Measurements from ENCODE around the gene SLC8A3. TPM values are rescaled to one million over a fixed set of nuclear protein-coding genes. Genes with fewer than 3 reads are reported as not detected.

The SLC8A3 gene
- total and polyA plus RNA-seq, 2 donors (not counting 3 experiments of a cell fraction or from before 2014, with no cell fraction given) = not detected

GRCh38 chr14:70027785-70028428 lies 160.8 kb downstream of the SLC8A3 start:
- peak; percentile 91 to 92 for TF ChIP-seq CTCF (IDR thresholded peaks at IDR 0.05; ENCODE audit: extremely low read depth in 1 of 2, insufficient read depth in 1 of 2, low read depth in 1 of 2, low read length in 2 of 2)
- no peak for TF ChIP-seq MYC (IDR thresholded peaks at IDR 0.05; ENCODE audit: low read depth, low read length)
- TF ChIP-seq POLR2AphosphoS5 (IDR thresholded peaks at IDR 0.05; ENCODE audit: insufficient read depth, low read depth, low read length) = no peak
- Histone ChIP-seq H3K9ac (replicated peaks; ENCODE audit: extremely low read depth, insufficient read depth, low read length) (no peak overlapping the region), H3K4me3 (replicated peaks in 1 of 3; ENCODE audit: insufficient read depth in 1 of 3, low read depth in 1 of 3, low read length in 3 of 3) (no peak overlapping the region), H3K27me3 (ENCODE audit: control insufficient read depth in 2 of 2, insufficient read depth in 2 of 2, low read length in 2 of 2) (peaks cover 0 to 2% of the 10 kb centered on the region in 2 experiments), H2AFZ (ENCODE audit: low read depth, low read length) (no peak overlapping the region), H3K4me1 (ENCODE audit: control insufficient read depth, extremely low read depth, insufficient read depth, low read length) (no peaks in the 10 kb centered on the region), H3K4me2 (ENCODE audit: insufficient read depth, low read length) (no peak overlapping the region), H3K79me2 (ENCODE audit: control insufficient read depth, insufficient read depth, low read length) (no peaks in the 10 kb centered on the region), H3K9me1 (replicated peaks; ENCODE audit: control insufficient read depth, extremely low read depth, insufficient read depth, low read length) (no peaks in the 10 kb centered on the region), H4K20me1 (replicated peaks; ENCODE audit: control insufficient read depth, extremely low read depth, insufficient read depth, low read length) (no peaks in the 10 kb centered on the region), H3K36me3 (ENCODE audit: control insufficient read depth in 2 of 2, extremely low read depth in 1 of 2, insufficient read depth in 2 of 2, low read length in 2 of 2) (no peaks in the 10 kb centered on the region), H3K9me3 (replicated peaks; ENCODE audit: control insufficient read depth, insufficient read depth, low read length) (no peaks in the 10 kb centered on the region), H3K27ac (ENCODE audit: insufficient read depth, low read depth, low read length) (no peak overlapping the region)
- intact Hi-C loops (cut with micrococcal nuclease) (loop anchor here (1.0 to 5.0 kb wide), 4 partner anchors 151 to 441 kb away; no protein-coding TSS in a partner anchor), dilution Hi-C loops (cut with MboI; ENCODE audit: extremely low pct_ligation_motif_present, low sequenced_read_pairs) (no loop called here)
- BruUV-seq (replicated peaks) = no TSS peak
- POLR2A ChIA-PET = no interaction called here
- DNase-seq (ENCODE audit: low read depth, low spot score) = peak; percentile 56
- CTCF ChIA-PET = interaction anchor here (0.6 to 4.4 kb wide), 83 partner anchors 12 to 540 kb away, joined by 3 to 255 read pairs (median 4); partner anchors contain the start of genes CCDC177 and SMOC1
- FAIRE-seq = peak; percentile 82

- CTCF ChIA-PET = interaction anchor here (1.0 to 2.5 kb wide), 4 partner anchors 9 to 293 kb away, joined by 4 to 12 read pairs (median 7); no protein-coding TSS in a partner anchor
These were observed 164.9 kb downstream of the SLC8A3 start for GRCh38 chr14:70023871-70024270.

More at GRCh38 chr14:70023871-70024270, 164.9 kb downstream of the SLC8A3 start:
- Histone ChIP-seq H3K9ac (replicated peaks; ENCODE audit: extremely low read depth, insufficient read depth, low read length) (no peak overlapping the region), H3K4me2 (ENCODE audit: insufficient read depth, low read length) (no peak overlapping the region), H4K20me1 (replicated peaks; ENCODE audit: control insufficient read depth, extremely low read depth, insufficient read depth, low read length) (no peaks in the 10 kb centered on the region), H3K27ac (ENCODE audit: insufficient read depth, low read depth, low read length) (no peak overlapping the region), H3K9me1 (replicated peaks; ENCODE audit: control insufficient read depth, extremely low read depth, insufficient read depth, low read length) (no peaks in the 10 kb centered on the region), H3K4me1 (ENCODE audit: control insufficient read depth, extremely low read depth, insufficient read depth, low read length) (peaks cover 2% of the 10 kb centered on the region), H2AFZ (ENCODE audit: low read depth, low read length) (no peak overlapping the region), H3K27me3 (ENCODE audit: control insufficient read depth in 2 of 2, insufficient read depth in 2 of 2, low read length in 2 of 2) (peaks cover 0 to 2% of the 10 kb centered on the region in 2 experiments), H3K36me3 (ENCODE audit: control insufficient read depth in 2 of 2, extremely low read depth in 1 of 2, insufficient read depth in 2 of 2, low read length in 2 of 2) (no peaks in the 10 kb centered on the region), H3K79me2 (ENCODE audit: control insufficient read depth, insufficient read depth, low read length) (no peaks in the 10 kb centered on the region), H3K4me3 (replicated peaks in 1 of 3; ENCODE audit: insufficient read depth in 1 of 3, low read depth in 1 of 3, low read length in 3 of 3) (no peak overlapping the region), H3K9me3 (replicated peaks; ENCODE audit: control insufficient read depth, insufficient read depth, low read length) (no peaks in the 10 kb centered on the region)
- intact Hi-C loops (cut with micrococcal nuclease) = no loop called here
- TF ChIP-seq POLR2AphosphoS5 (IDR thresholded peaks at IDR 0.05; ENCODE audit: insufficient read depth, low read depth, low read length) = no peak
- TF ChIP-seq POLR2A (IDR thresholded peaks at IDR 0.05; ENCODE audit: low read depth, low read length) = no peak
- no peak for TF ChIP-seq FOS (IDR thresholded peaks at IDR 0.05; ENCODE audit: borderline replicate concordance, insufficient read depth, low read length)
- TF ChIP-seq JUN (IDR thresholded peaks at IDR 0.05; ENCODE audit: borderline replicate concordance, insufficient read depth, insufficient read length, low read depth) = no peak
- TF ChIP-seq MYC (IDR thresholded peaks at IDR 0.05; ENCODE audit: low read depth, low read length) = no peak
- TF ChIP-seq GATA2 (IDR thresholded peaks at IDR 0.05; ENCODE audit: insufficient read depth, insufficient read length, low read depth, low read length) = no peak
- no peak for TF ChIP-seq EZH2 (IDR thresholded peaks at IDR 0.05; ENCODE audit: borderline replicate concordance, low read depth, low read length, severe bottlenecking)
- no peak for TF ChIP-seq CTCF (IDR thresholded peaks at IDR 0.05; ENCODE audit: extremely low read depth in 1 of 2, insufficient read depth in 1 of 2, low read depth in 1 of 2, low read length in 2 of 2)
- TF ChIP-seq MAX (IDR thresholded peaks at IDR 0.05; ENCODE audit: insufficient read depth, insufficient read length) = no peak
- no TSS peak for BruUV-seq (replicated peaks)
- FAIRE-seq (no peak), DNase-seq (ENCODE audit: low read depth, low spot score) (no peak)
- POLR2A ChIA-PET = no interaction called here
- dilution Hi-C loops (cut with MboI; ENCODE audit: extremely low pct_ligation_motif_present, low sequenced_read_pairs) = no loop called here

Data from endothelial cell of umbilical vein (primary cell).